ENCODE results near the gene TNNI3. TPM values are rescaled to one million over a fixed set of nuclear protein-coding genes. Genes with fewer than 3 reads are reported as not detected.

TNNI3 gene
- total and polyA plus RNA-seq, 2 of the 4 experiments (the other 2 are of a cell fraction), result not detected

- no peak overlapping the region for H4K91ac ChIP-seq (ENCODE audit: insufficient read depth, low read depth, low read length)
Measured at GRCh38 chr19:55197528-55197927, 40.0 kb upstream of the TNNI3 start.

More at GRCh38 chr19:55197528-55197927, 40.0 kb upstream of the TNNI3 start:
- Histone ChIP-seq H3K27ac (ENCODE audit: insufficient read depth, low read length) (no peak overlapping the region), H3K4me3 (ENCODE audit: insufficient read depth, low read depth, low read length) (no peak overlapping the region), H3K4me2 (ENCODE audit: low read depth, low read length) (no peak overlapping the region), H4K8ac (ENCODE audit: low read depth in 2 of 2, low read length in 2 of 2) (no peak overlapping the region), H4K5ac (ENCODE audit: low read depth, low read length) (no peak overlapping the region), H3K9me1 (ENCODE audit: insufficient read depth, low read length) (no peaks in the 10 kb centered on the region; the same call in 1 of the 2 replicates), H2BK20ac (ENCODE audit: low read depth, low read length) (no peak overlapping the region), H3K4ac (ENCODE audit: low read depth, low read length) (no peak overlapping the region), H3K79me1 (ENCODE audit: low read depth in 1 of 2, low read length in 2 of 2) (no peaks in the 10 kb centered on the region), H2AFZ (replicated peaks; ENCODE audit: low read length, poor library complexity) (no peak overlapping the region), H3K18ac (ENCODE audit: low read depth, low read length) (no peak overlapping the region), H3K56ac (ENCODE audit: extremely low read depth, insufficient read depth, low read length) (no peak overlapping the region), H2BK5ac (ENCODE audit: low read depth, low read length, poor library complexity, severe bottlenecking) (no peak overlapping the region), H2BK15ac (ENCODE audit: low read depth, low read length) (no peak overlapping the region), H2AK5ac (ENCODE audit: low read depth, low read length) (no peak overlapping the region), H3K27me3 (ENCODE audit: control insufficient read depth, insufficient read depth, low read length) (peaks cover 2% of the 10 kb centered on the region), H4K20me1 (ENCODE audit: insufficient read depth, low read length) (no peaks in the 10 kb centered on the region), H3K4me1 (ENCODE audit: control insufficient read depth, insufficient read depth, low read length) (no peaks in the 10 kb centered on the region), H3K9ac (ENCODE audit: low read depth, low read length) (no peak overlapping the region), H2BK120ac (ENCODE audit: low read depth, low read length) (no peak overlapping the region), H3K9me3 (ENCODE audit: control insufficient read depth, insufficient read depth, low read length) (no peaks in the 10 kb centered on the region), H2AK9ac (replicated peaks; ENCODE audit: low read depth, low read length, poor library complexity) (no peak overlapping the region), H3K36me3 (ENCODE audit: control insufficient read depth, insufficient read depth, low read length) (no peaks in the 10 kb centered on the region), H3K14ac (replicated peaks; ENCODE audit: low read depth, low read length) (no peak overlapping the region), H3K23ac (ENCODE audit: low read depth, low read length) (no peak overlapping the region)
- intact Hi-C loops (cut with micrococcal nuclease) (no loop called here), dilution Hi-C loops (cut with HindIII; ENCODE audit: low sequenced_read_pairs, unreplicated experiment) (no loop called here), in situ Hi-C loops (cut with MboI; ENCODE audit: low sequenced_read_pairs) (no loop called here)
- no peak for ATAC-seq (ENCODE audit: low read depth)
- no peak for DNase-seq
- ChIA-PET CTCF (no interaction called here), POLR2A (ENCODE audit: unreplicated experiment) (no interaction called here)
- no TSS peak for BruUV-seq (replicated peaks)
- no CpG with 5 or more reads among the region's 4 CpGs for WGBS, 2 experiments (ENCODE audit: extremely low coverage in 2 of 2, insufficient read length in 1 of 2)
- TF ChIP-seq MAZ (IDR thresholded peaks at IDR 0.05; ENCODE audit: borderline replicate concordance, low read depth, low read length) (no peak), RCOR1 (IDR thresholded peaks at IDR 0.05; ENCODE audit: insufficient replicate concordance, low read length) (no peak), BHLHE40 (IDR thresholded peaks at IDR 0.05; ENCODE audit: low read depth, low read length) (no peak), POLR2A (IDR thresholded peaks at IDR 0.05; ENCODE audit: low read depth, low read length) (no peak), RAD21 (IDR thresholded peaks at IDR 0.05; ENCODE audit: low read length) (no peak), CEBPB (IDR thresholded peaks at IDR 0.05; ENCODE audit: low read depth, low read length) (no peak)
- TF ChIP-seq, protein P1, sequence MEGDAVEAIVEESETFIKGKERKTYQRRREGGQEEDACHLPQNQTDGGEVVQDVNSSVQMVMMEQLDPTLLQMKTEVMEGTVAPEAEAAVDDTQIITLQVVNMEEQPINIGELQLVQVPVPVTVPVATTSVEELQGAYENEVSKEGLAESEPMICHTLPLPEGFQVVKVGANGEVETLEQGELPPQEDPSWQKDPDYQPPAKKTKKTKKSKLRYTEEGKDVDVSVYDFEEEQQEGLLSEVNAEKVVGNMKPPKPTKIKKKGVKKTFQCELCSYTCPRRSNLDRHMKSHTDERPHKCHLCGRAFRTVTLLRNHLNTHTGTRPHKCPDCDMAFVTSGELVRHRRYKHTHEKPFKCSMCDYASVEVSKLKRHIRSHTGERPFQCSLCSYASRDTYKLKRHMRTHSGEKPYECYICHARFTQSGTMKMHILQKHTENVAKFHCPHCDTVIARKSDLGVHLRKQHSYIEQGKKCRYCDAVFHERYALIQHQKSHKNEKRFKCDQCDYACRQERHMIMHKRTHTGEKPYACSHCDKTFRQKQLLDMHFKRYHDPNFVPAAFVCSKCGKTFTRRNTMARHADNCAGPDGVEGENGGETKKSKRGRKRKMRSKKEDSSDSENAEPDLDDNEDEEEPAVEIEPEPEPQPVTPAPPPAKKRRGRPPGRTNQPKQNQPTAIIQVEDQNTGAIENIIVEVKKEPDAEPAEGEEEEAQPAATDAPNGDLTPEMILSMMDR (conservative IDR thresholded peaks at IDR 0.05; ENCODE audit: low read depth, low read length), result no peak
- TF ChIP-seq, protein P2, sequence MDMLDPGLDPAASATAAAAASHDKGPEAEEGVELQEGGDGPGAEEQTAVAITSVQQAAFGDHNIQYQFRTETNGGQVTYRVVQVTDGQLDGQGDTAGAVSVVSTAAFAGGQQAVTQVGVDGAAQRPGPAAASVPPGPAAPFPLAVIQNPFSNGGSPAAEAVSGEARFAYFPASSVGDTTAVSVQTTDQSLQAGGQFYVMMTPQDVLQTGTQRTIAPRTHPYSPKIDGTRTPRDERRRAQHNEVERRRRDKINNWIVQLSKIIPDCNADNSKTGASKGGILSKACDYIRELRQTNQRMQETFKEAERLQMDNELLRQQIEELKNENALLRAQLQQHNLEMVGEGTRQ (IDR thresholded peaks at IDR 0.05; ENCODE audit: low read depth, low read length), result no peak
